Body of pancreas (tissue), 4 donors: ENCODE data around the gene ZC3H18. TPM values are rescaled to one million over a fixed set of nuclear protein-coding genes. Genes with fewer than 3 reads are reported as not detected.
A peak's percentile ranks its signal among the peaks of the same experiment; 100 is the strongest.

ENCODE experiments used
- ATAC-seq: fragments of 150-250 bp; one replicate; pipeline ENCODE4 v1.9.1; 2016
- DNase-seq, 4 donors: peaks; one replicate each; pipeline ENCODE4 v3.0.0-alpha.2; 2019
- H3K27ac ChIP-seq, 4 donors: fragments of 200-600 bp; sonication (generic); 1 replicate in 3 of 4; 2 replicates in 1 of 4; pipeline versions ENCODE4 v1.5.1 to v1.6.1; 2016 to 2019; ENCODE audit warnings: mild to moderate bottlenecking in 1 of 4, mixed read lengths in 1 of 4, moderate library complexity in 1 of 4
- H3K27me3 ChIP-seq, 2 donors: fragments of 200-600 bp; sonication (generic); one replicate each; pipeline ENCODE4 v1.6.0; 2016; ENCODE audit warnings: mild to moderate bottlenecking in 1 of 2
- H3K36me3 ChIP-seq, 2 donors: fragments of 200-600 bp; sonication (generic); replicated peaks in 1 of 2; 2 replicates each; pipeline ENCODE4 v1.5.1; 2016; ENCODE audit warnings: low read depth in 2 of 2; ENCODE audit not compliant: insufficient read depth in 1 of 2
- H3K4me1 ChIP-seq: fragments of 200-600 bp; sonication (generic); one replicate; pipeline ENCODE4 v1.6.0; 2016
- H3K4me3 ChIP-seq, 2 donors: fragments of 200-600 bp; sonication (generic); 1 replicate in 1 of 2; 2 replicates in 1 of 2; pipeline ENCODE4 v1.5.1; 2016 to 2019
- H3K9me3 ChIP-seq, 3 donors: fragments of 200-600 bp; sonication (generic); 1 replicate in 2 of 3; 2 replicates in 1 of 3; pipeline ENCODE4 v1.5.1; 2016
- POLR2A ChIP-seq, 3 donors: fragments of 450-650 bp; IDR thresholded peaks; one replicate each; pipeline ENCODE4 v1.6.1; 2016; ENCODE audit warnings: antibody characterized with exemption in 3 of 3, mild to moderate bottlenecking in 2 of 3
- WGBS, 2 donors: methylation state at CpG; one replicate each; pipeline ENCODE4 v1.1.5; 2017; 5-methylcytosine and 5-hydroxymethylcytosine counted together
- intact Hi-C: fragments of 100-400 bp; cut with DNase I; formaldehyde crosslinking; loops from one replicate; pipeline ENCODE4 v1.15.1; 2023
- total RNA-seq, 2 donors: library from RNA; depleted of rRNA; stranded (reverse); fragments of >200 nt; gene quantifications; one replicate each; pipeline ENCODE4 v1.1.0, GENCODE V29; 2016
- TF ChIP-seq, protein P1 (sequence below), 7 experiments: fragments of 450-650 bp in 4 of 7; fragments of 200-600 bp in 3 of 7; sonication (generic) in 3 of 7; IDR thresholded peaks; one replicate each; pipeline ENCODE4 v1.5.1; 2016 to 2019; ENCODE audit warnings: antibody characterized with exemption in 7 of 7

The ZC3H18 gene
- total RNA-seq, 2 donors from 2014 or later: 11.7 to 22.4 TPM

DNA sequence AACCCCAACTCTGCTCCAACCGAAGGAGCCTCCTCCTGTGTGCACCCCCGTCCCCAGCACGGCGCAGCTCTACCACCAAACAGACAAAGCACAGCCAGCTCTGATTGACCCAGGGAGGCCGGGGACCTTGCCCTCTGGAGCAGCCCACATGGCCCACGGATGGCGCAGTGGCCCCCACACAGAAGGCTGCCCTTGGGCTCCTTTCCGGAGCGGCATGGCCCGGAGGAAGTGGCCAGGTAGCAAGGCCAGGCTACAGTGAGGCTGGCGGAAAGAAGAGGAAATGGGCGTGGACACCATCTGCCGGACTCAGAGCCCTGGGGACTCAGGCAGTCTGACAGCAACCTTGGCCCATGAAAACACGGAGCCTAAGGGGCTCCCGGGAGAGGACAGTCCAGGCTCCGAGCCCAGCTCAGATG lies 19.9 kb upstream of the ZC3H18 start:
- H3K27me3 ChIP-seq: no peaks in the 10 kb centered on the region
- no peak overlapping the region for H3K27ac ChIP-seq
- H3K9me3 ChIP-seq: no peaks in the 10 kb centered on the region
- no peaks in the 10 kb centered on the region for H3K4me1 ChIP-seq
- DNase-seq: no peak
- WGBS, 2 donors: 60 to 67% methylated on average over 7 to 14 of the region's 16 CpGs
- intact Hi-C loops: no loop called here
- H3K36me3 ChIP-seq: no peaks in the 10 kb centered on the region
- TF ChIP-seq, protein P1, sequence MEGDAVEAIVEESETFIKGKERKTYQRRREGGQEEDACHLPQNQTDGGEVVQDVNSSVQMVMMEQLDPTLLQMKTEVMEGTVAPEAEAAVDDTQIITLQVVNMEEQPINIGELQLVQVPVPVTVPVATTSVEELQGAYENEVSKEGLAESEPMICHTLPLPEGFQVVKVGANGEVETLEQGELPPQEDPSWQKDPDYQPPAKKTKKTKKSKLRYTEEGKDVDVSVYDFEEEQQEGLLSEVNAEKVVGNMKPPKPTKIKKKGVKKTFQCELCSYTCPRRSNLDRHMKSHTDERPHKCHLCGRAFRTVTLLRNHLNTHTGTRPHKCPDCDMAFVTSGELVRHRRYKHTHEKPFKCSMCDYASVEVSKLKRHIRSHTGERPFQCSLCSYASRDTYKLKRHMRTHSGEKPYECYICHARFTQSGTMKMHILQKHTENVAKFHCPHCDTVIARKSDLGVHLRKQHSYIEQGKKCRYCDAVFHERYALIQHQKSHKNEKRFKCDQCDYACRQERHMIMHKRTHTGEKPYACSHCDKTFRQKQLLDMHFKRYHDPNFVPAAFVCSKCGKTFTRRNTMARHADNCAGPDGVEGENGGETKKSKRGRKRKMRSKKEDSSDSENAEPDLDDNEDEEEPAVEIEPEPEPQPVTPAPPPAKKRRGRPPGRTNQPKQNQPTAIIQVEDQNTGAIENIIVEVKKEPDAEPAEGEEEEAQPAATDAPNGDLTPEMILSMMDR (IDR thresholded peaks at IDR 0.05): no peak
- TF ChIP-seq POLR2A (IDR thresholded peaks at IDR 0.05): no peak
- ATAC-seq: no peak
- no peak overlapping the region for H3K4me3 ChIP-seq

DNA sequence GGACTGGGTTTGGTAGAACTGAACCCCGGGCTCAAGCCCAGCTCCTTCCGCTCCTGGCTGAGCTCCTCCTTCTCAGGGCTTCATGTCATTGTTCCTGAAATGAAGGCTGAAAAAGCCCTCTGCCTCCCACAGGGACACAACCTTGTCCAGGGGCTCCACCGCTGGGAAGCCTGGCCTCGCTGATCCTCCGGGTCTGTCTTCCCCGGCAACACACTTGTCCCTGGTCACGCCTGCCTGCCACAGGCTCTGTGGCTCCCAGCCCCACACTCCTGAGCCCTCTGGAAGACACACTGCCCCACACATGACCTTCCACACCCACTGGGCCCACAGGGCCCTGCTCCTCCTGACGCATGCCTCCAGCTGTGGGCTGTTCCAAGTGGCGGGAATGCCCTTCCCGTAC lies 18.0 kb upstream of the ZC3H18 start:
- H3K27ac ChIP-seq: no peak overlapping the region
- TF ChIP-seq, protein P1 (IDR thresholded peaks at IDR 0.05): no peak
- no peak for TF ChIP-seq POLR2A (IDR thresholded peaks at IDR 0.05)
- 93 to 100% methylated on average over 6 to 10 of the region's 10 CpGs for WGBS, 2 donors
- H3K9me3 ChIP-seq: no peaks in the 10 kb centered on the region
- H3K36me3 ChIP-seq: no peaks in the 10 kb centered on the region
- ATAC-seq: no peak
- intact Hi-C loops: no loop called here
- DNase-seq: no peak
- no peaks in the 10 kb centered on the region for H3K4me1 ChIP-seq
- H3K4me3 ChIP-seq: no peak overlapping the region
- no peaks in the 10 kb centered on the region for H3K27me3 ChIP-seq

DNA sequence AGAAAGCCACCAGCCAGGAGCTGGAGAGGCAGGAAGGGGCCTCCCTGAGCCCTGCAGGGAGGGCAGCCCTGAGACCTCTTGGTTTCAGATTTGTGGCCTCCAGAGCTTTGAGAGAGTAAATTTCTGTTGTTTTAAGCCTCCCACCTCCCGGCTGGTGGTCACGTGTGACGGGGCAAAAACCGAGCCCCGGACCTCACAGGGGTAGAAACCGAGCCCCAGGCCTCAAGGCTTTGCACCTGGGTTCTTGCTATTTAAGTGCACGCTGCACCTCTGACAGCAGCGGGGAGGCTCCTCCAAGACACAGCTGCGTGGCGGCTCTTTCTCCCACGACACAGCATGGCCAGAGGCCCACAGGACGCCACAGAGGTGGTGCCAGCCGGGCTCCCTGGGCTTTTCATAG lies 17.4 kb upstream of the ZC3H18 start:
- no peaks in the 10 kb centered on the region for H3K27me3 ChIP-seq
- no peak overlapping the region for H3K27ac ChIP-seq
- H3K36me3 ChIP-seq: no peaks in the 10 kb centered on the region
- intact Hi-C loops: no loop called here
- no peak overlapping the region for H3K4me3 ChIP-seq
- no peaks in the 10 kb centered on the region for H3K4me1 ChIP-seq
- TF ChIP-seq, protein P1 (IDR thresholded peaks at IDR 0.05): no peak
- TF ChIP-seq POLR2A (IDR thresholded peaks at IDR 0.05): no peak
- 59 to 100% methylated on average over 1 to 13 of the region's 13 CpGs for WGBS, 2 donors
- peak in 2 of 4 donors; percentile 79 to 80 for DNase-seq
- no peaks in the 10 kb centered on the region for H3K9me3 ChIP-seq
- ATAC-seq: peak; percentile 25

DNA sequence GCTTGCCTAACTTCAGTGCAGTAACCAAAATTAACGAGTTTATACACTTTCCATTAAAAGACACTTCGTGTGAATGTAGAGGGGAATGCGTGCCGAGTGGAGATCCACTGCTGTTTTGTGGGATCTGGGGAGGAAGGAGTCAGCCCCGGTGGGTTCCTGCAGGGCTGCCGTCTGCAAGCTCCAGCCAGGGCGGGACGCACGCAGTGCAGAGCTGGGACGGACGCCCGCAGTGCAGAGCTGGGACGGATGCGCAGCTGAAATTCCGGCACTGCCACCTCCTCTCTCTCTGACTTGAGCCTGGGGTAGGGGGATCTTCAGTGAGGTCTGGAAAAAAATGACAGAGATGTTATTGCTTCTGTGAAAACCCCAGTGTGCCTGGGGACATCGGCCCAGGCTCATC lies 16.5 kb upstream of the ZC3H18 start:
- DNase-seq (no peak), ATAC-seq (no peak)
- Histone ChIP-seq H3K9me3 (no peaks in the 10 kb centered on the region), H3K36me3 (no peaks in the 10 kb centered on the region), H3K4me3 (no peak overlapping the region), H3K4me1 (peaks cover 2% of the 10 kb centered on the region), H3K27me3 (no peaks in the 10 kb centered on the region), H3K27ac (no peak overlapping the region)
- WGBS, 2 donors: 84 to 85% methylated on average over 7 to 16 of the region's 16 CpGs
- intact Hi-C loops: no loop called here
- TF ChIP-seq, protein P1 (IDR thresholded peaks at IDR 0.05): no peak
- TF ChIP-seq POLR2A (IDR thresholded peaks at IDR 0.05): no peak

DNA sequence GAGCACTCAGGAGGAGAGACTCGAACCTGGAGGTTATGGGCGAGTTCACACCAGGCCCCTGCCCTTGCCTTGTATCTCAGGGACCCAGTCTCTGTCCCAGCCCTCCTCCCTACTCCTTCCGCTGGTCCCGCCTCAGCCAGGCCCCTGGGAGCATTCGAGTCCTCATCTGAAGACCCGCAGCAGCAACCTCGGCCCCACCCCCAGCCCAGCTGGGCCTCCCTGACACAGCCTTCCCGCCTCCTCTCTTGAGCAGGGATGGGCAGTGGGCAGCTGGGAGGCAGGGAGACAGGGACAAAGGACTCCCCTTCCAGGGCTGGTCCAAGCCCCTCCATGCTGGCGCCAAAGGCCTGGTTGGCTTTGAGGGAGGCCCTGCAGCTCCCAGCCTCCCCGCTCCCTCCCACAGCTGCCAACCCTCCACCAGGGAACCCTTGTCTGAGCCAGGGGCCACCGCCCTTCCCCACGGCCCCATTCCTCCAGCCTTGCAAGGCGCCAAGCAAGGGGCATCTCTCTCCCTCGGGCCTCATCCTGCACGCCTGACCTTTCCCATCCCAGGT lies 15.4 kb upstream of the ZC3H18 start:
- no peaks in the 10 kb centered on the region for H3K27me3 ChIP-seq
- H3K9me3 ChIP-seq: no peaks in the 10 kb centered on the region
- 78 to 82% methylated on average over 14 to 15 of the region's 15 CpGs for WGBS, 2 donors
- H3K4me3 ChIP-seq: no peak overlapping the region
- H3K27ac ChIP-seq: no peak overlapping the region
- no peak for DNase-seq
- ATAC-seq: no peak
- H3K36me3 ChIP-seq: no peaks in the 10 kb centered on the region
- peaks cover 10% of the 10 kb centered on the region for H3K4me1 ChIP-seq
- no peak for TF ChIP-seq POLR2A (IDR thresholded peaks at IDR 0.05)
- TF ChIP-seq, protein P1 (IDR thresholded peaks at IDR 0.05): no peak
- intact Hi-C loops: no loop called here
